HG03378 (cell line): ENCODE data around the gene TEX10.
"Not testable (repeated sequence)": the region's sequence is repeated elsewhere in the genome, so short reads cannot be mapped to it uniquely, and the experiment has no call there.

Experiments used
- ATAC-seq: cut with Tn5 transposase; IDR thresholded peaks from one replicate; pipeline ENCODE4 v1.9.1; 2021; ENCODE audit warnings: mild to moderate bottlenecking, moderate library complexity; ENCODE audit not compliant: unreplicated experiment

TEX10 gene

DNA sequence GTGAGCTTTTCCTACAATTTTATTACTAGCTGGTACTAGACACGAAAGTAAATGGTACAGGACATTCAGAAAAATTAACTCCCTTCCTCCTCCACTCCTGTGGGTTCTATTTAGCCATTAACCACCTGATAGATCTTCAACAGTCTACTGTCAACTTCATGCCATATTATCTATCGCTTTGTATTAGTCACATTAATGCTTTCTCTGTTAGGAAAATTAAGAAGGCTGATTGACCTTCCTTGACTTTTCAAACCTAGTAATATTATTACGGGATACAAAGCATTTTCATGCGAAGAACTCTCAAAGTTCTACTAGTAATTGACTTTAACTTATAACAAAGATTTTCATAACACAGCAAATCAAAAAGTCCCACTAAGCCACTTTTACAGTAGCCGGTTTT lies 1.2 kb downstream of the TEX10 start:
- no peak for ATAC-seq

DNA sequence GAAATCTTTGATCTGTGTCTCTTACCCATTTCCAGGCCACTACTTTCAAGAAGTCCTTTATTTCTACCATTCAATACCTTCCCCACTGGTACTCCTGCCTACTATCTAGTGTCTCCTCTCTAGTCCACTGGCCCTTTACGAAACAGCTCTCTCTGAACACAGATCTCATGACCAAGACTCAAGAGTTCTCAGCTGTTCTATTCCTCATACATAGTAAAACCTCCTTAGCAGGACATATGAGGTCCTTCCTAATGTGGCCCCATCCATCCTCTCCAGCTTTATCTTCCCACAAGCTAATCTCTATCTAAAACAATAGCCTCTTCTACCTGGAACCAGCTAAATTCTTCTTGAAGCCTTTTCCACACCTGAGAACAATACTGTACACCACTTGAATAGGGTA lies 2.6 kb downstream of the TEX10 start:
- ATAC-seq = no peak

DNA sequence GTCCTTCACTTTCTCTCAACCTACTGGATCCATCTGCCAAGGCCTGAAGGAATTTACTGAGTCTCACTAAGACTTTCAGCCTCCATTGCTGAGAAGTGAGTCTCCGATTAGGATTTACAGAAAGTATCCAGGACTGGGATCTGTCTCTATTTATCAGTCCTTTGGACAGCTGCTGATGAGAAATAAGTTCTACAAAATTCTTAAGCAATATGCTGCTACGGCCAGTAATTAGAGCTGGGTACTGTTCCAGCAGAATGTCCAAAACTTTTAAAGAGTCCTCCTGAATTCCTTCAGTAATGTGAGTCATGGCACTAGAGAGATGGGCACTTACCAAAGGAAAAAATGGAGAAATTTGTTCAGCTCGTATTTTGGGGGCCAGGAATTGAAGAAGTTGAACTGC lies 5.9 kb downstream of the TEX10 start:
- no peak for ATAC-seq

DNA sequence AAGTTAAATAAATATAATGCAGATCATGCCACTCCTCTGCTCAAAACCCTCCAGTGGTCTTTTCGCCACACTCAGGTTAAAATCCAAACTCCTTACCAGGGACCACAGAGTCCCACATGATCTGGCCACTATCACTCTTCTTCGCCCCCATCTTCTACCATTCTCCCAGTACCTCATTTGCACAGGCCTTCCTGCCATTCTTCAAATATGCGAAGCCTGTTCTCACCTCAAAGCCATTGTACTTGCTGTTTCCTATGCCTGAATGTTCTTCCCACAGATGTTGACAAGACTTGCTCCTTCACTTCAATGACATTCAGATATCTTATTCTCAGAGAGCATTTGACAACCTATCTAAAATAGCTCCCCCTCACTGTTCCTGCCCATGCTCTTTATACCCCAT lies 10.9 kb downstream of the TEX10 start:
- no peak for ATAC-seq

DNA sequence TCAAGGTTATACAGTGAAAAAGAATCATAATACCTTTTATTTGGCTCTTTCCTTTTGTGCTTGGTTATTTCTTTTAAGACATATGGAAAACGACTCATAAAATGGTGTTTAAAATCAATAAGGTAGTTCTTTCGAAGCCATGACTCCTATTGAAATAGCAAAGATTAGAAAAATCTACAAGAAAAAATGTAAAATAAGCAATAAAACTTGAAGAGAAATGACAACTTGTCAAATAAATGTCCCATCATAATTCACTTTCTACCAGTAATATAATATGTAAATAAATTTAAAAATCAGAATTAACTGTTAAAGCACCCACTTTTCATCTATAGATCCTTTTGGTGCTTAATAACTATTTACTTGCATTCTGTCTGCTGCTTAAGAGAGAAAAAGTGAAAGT lies 12.5 kb downstream of the TEX10 start:
- no peak for ATAC-seq

DNA sequence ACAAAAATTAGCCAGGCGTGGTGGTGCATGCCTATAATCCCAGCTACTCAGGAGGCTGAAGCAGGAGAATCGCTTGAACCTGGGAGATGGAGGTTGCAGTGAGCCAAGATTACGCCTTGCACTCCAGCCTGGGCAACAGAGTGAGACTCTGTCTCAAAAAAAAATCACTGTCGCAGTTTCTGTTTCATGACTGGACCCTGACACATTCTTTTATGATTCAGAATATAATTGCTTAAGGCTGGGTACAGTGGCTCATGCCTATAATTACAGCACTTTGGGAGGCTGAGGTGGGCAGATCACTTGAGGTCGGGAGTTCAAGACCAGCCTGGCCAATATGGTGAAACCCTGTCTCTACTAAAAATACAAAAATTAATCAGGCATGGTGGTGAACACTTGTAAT lies 14.0 kb downstream of the TEX10 start:
- not testable (repeated sequence) for ATAC-seq

DNA sequence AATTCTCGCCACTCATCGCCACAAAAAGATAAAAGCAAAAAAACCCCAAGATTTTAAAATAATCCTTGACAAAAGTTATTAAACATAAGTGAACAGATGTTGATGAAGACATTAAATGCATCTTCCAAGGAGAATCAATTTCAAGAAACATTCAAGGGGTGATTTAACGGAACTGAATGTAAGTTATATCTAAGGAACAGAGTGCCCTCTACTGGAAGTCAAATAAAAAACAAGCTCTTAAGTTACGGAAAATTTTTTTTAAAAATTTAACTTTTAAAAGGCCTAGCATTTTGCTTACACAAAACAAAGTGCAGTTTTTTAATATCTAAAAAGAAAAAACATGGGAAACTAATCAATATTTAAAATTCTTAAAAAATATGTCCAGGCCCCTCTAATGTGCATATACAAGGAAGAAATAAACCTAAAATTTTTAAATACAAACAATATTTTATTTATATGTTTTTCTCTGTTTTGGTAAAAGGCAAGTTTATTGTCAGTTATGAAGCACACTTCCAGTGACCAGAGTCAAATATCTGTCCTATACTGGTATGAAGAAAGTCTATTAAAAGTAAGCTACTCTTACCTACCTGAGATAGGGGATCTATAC lies 28.0 kb downstream of the TEX10 start:
- no peak for ATAC-seq

DNA sequence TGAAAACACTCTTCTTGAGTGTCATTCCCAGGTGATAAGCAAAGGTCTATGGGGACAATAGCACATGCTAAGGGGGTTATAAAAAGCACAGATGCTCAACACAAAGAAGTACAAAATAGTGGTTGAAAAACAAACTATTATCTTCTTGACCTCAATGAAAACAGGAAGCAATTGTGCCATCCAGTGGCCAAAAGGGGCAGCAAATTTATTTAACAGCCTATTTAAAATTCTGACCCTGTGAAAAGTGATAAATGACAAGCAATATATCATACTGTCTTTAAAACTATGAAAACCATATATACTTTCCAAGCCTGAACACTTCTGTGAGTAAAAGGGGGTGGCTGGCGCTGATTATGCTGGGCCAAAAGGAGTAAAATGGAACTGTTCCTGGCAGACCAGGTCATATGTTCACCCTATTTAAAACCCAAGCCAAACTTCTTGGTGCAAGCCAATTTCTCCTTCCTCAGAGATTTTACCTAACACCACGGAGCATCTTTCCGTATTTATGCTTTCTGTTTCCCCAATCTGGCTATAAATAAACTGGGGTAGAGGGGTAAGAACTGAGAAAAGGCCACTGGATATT lies 29.7 kb downstream of the TEX10 start:
- no peak for ATAC-seq

DNA sequence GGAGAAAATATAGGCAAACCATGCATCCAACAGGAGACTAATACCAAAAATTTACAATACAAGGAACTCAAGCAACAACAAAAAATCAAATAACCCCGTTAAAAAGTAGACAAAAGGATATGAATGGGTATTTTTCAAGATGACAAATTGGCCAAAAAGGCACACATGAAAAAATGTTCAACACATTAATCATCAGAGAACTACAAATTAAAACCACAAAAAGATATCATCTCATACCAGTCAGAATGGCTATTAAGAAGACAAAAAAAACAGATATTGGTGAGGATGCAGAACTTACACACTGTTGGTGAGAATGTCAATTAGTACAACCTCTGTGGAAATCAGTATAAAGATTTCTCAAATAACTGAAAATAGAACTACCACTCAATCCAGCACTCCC lies 35.0 kb downstream of the TEX10 start:
- ATAC-seq = no peak

DNA sequence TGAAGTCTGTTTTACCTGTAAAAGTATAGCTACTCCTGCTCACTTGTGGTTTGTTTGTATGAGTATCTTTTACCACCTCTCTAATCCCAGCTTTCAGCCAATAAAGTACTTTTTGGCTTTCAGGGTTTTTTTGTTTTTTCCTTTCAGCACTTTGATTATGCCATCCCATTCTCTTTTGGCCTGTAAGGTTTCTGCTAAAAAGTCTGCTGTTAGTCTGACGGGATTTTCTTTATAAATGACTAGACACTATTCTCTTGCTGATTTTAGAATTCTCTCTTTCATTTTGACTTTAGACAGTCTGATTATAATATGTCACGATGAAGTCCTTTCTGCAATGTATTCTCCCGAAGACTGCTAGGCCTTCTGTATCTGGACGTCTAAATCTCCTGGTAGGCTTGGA lies 37.2 kb downstream of the TEX10 start:
- no peak for ATAC-seq

DNA sequence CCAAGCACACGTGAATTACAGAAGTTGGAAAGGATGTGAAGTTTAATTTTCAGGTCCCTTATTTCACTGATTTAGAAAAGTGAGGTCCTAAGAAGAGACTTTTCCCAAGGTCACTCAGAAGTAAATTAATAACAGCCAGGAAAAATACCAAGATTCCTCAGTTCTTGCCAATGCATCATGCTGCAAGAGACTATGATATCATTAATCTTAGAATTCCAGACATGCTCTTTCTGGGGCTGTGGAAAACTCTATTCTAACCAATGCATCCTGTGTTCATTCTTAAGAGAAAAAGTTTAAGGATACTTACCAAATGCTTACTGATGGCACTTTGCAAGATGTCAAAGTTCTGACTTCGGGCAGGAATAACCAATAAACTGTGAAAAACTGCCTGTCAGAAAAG lies 42.8 kb downstream of the TEX10 start:
- no peak for ATAC-seq

DNA sequence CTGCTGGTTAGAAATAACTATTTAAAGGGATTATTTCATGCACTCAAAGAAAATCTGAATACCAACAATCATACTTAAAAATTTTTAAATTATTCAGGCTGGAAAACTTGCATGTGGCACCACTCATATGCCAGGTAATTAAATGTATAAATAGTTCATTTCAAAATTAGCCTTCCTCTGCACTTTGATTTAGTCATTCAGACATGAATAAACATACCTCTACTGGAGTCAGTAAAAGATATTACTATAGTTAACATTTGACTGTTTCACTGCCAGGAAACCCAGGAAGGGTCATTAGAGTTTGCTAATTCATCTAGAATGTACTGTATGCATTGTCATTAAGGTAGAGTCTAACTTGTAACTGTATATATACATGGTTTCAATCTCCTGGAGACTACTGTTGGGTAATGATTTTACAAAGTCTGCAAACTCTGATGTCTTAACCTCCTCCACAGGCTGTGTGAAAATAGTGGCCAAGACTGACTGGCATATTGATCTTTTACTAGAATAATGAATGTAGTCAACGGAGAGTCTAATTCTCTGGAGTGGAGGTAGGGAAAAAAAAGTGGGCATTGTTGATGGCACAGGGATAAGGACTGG lies 43.7 kb downstream of the TEX10 start:
- no peak for ATAC-seq

DNA sequence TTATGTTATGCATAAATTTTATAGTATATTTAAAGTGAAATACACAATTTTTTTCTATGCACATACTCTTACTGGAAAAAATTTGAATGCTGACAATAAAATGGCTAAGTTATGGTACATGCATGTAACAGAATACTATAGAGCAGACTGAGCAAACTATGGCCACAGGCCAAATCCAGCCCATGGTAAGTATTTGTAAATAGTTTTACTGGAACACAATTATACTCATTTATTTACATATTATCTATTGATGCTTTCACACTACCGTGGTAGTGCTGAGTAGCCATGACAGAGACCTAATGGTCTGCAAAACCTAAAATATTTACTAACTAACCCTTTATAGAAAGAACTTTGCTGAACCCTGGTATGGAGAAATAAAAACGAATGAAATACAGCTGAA lies 45.7 kb downstream of the TEX10 start:
- no peak for ATAC-seq

DNA sequence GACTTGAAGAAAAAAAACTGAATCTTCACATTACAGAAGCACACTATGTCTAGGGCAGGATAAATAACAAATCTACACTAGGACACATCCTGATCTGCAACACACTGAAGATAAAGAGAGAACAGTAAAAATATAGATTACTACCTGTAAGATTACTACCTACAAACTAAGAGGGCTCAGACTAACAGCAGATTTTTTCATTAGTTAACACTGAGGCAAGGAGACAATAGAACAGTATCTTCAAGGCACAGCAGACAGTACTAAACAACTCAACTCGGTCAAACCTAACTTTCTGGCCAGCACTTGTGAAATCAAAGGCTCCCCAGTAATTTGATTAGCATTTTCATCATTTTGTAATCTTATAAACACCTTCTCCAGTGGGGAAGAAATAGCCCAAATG lies 46.5 kb downstream of the TEX10 start:
- no peak for ATAC-seq

DNA sequence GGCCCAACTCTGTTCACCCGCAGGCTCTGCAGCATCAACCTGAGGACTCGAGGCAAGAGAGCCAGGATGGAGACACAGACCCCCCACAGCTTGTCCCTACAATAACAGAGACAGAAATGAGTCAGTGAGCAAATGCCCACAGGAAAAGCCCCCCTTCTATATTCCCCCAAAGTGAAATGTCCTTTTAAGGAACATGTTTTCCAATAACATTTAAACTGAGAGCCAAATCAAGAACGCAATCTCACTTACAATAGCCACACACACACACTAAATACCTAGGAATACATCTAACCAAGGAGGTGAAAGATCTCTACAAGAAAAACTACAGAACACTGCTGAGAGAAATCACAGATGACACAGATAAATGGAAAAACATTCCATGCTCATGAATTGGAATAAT lies 49.0 kb downstream of the TEX10 start:
- ATAC-seq = no peak

DNA sequence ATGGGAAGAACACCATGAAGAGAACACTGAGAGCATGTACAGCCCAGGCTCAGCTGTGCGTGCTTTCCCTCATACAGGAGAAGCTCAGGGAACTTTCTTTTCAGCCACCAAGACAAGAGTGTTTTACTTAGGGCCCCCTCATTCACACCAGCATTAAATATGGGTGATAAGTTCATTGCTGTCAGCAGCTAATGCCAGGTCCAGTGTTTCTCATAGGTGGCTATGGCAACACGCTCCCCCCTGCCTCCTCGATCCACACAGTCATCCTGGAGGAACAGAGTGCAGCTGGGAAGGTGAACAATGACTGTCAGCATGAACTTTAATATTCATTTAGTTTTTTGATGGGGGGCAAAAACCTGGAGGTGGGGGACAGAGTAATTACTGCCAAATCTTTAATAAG lies 54.4 kb downstream of the TEX10 start:
- no peak for ATAC-seq

DNA sequence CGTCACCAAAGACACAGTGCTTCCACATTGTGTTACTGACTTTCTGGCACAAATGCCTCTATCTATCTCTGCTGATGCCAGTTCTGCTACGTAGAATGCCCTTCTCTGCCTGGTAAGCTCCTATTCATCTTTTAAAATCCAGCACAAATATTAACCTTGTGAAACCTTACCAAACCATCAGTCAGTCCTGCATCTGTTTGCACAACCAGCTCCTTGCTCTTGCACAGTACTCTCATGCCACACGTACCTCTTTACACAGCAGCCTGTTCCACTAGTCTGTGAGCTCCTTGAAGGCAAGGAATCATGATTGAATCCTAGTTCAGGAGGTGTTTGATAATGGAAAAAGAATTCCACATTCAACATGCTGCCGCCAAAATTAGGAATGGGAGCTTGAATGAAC lies 56.3 kb downstream of the TEX10 start:
- ATAC-seq = no peak

DNA sequence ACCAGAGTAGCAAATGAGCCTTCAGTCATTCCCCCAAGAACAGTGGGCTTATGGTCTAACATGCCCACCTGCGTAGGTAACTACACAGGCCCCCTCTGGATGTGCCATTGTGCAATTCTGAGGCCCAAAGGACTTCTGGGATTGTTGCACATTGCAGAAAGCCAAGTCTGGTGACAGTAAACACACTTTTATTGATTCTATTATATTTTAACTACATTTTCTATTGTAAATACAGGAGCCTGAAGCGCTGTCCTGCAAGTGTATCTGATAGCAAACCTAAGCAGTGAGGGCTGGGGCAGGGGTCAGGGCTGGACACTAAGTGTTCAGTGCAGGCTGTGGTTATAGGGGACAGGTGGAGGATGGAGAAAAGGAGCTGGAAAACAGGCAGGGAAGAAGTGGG lies 57.5 kb downstream of the TEX10 start:
- no peak for ATAC-seq

DNA sequence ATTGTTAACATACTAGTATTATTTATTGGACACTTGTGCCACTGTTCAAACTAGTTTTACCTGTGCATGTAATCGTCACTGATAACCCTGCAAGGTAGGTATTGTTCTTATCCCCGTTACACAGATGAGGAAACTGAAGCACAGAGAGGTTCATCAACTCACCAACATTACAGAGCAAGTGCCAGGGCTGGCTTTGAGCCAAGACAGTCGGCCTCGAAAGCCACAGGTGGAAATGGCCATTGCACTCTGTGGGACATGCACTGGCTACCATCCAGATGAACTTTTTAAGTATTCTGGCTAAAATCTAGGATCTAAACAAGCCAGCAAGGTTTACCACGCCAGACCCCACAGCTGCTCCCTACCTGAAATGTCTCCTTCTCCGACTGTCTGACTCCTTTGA lies 57.9 kb downstream of the TEX10 start:
- no peak for ATAC-seq

DNA sequence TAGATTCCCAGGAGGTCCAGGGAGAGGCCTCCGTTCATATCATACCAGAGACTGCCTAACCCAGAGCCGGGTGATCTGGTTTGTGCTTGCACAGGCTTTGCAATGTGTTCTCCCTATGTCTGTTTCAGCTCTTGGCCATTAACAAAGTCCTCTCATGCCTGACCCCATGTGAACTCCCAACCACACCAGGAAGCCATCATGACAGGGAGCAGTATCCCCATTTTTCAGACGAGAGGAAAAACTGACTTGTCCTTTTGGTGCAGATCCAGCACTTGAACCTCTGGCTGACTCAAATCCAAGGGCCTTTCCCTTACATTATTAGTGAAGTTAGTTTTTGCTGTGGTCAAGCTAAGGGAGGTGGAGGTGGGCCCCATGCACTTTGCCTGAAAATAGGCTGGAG lies 58.4 kb downstream of the TEX10 start:
- no peak for ATAC-seq

DNA sequence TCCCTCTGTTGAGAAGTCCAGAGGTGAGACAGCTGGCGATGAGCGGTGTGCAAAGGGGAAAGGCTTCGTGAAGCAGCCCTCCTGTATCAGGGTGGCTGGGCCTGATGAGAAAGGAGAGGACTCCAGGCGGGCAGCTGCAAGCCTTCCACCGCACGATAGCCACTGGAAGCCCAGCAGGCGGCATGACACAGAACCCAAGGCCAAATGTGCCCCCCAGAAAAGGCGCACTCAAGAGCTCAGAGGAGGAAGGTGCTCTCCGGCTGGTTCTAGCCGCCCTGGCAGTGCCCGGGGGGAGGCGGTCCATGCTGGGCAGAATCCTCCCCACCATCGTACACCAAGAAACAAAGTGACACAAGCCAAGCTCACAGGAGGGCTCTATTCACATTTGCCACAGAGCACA lies 60.3 kb downstream of the TEX10 start:
- ATAC-seq = no peak

DNA sequence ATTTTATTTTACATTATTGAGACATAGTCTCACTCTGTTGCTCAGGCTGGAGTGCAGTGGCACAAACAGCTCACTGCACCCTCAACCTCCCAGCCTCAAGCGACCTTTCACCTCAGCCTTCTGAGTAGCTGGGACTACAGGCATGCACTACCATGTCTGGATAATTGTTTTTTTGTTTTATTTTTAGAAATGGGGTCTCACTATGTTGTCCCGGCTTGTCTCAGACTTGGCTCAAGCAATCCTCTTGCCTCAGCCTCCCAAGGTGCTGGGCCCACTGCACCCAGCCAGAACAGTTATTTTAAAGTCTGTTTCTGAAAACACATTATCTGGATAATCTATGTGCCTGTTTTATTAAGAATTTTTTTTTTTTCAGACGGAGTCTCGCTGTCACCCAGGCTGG lies 62.0 kb downstream of the TEX10 start:
- no peak for ATAC-seq

DNA sequence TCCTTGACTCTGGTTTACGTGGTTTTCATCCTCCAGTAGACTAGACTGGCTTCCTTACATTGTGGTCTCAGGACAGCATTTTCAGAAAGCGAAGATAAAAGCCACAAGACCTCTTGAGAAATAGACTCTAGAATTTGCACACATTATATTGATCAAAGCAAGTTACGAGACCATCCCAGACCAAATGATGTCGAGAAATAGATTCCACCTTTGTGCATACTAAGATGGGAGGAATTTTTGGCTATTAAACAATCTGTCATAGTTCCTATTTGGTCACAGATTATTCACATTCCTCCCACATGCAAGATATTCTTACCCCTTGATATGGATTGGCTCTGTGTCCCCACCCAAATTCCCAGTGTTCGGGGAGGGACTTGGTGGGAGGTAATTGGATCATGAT lies 65.6 kb downstream of the TEX10 start:
- ATAC-seq = no peak
